AG10803 (cell line): ENCODE measurements around the gene GRAMD1B.

Source experiments
- DNase-seq: peaks from one replicate; pipeline ENCODE4 v3.0.0; 2010; ENCODE audit warnings: low read depth
- H3K4me3 ChIP-seq: 2 replicates; pipeline ENCODE4 v1.5.1; 2011; ENCODE audit warnings: mild to moderate bottlenecking, low read length, control low read depth
- CTCF ChIP-seq: conservative IDR thresholded peaks from 2 replicates; pipeline ENCODE4 v1.5.1; 2011; ENCODE audit warnings: mild to moderate bottlenecking, low read length, control low read depth, inconsistent platforms

GRAMD1B gene

GRCh38 chr11:123559523-123559955 is 129.5 kb downstream of the GRAMD1B start:
- peak; percentile 39 for DNase-seq
- TF ChIP-seq CTCF, result peak; percentile 52
- peak overlapping the region; percentile 61 for H3K4me3 ChIP-seq

GRCh38 chr11:123560006-123560405 is 129.9 kb downstream of the GRAMD1B start:
- DNase-seq, result peak; percentile 93
- no peak for TF ChIP-seq CTCF
- H3K4me3 ChIP-seq, result peak overlapping the region; percentile 61

GRCh38 chr11:123561431-123561800 is 131.3 kb downstream of the GRAMD1B start:
- no peak for DNase-seq
- no peak overlapping the region for H3K4me3 ChIP-seq
- TF ChIP-seq CTCF, result no peak

GRCh38 chr11:123562158-123562557 is 132.1 kb downstream of the GRAMD1B start:
- H3K4me3 ChIP-seq, result no peak overlapping the region
- DNase-seq, result no peak
- TF ChIP-seq CTCF, result no peak

GRCh38 chr11:123562829-123563228 is 132.8 kb downstream of the GRAMD1B start:
- no peak for DNase-seq
- TF ChIP-seq CTCF, result no peak
- no peak overlapping the region for H3K4me3 ChIP-seq

- no peak overlapping the region for H3K4me3 ChIP-seq
- no peak for TF ChIP-seq CTCF
- no peak for DNase-seq
Observed at GRCh38 chr11:123564221-123564620, 134.2 kb downstream of the GRAMD1B start.

GRCh38 chr11:123566852-123567251 is 136.8 kb downstream of the GRAMD1B start:
- no peak for DNase-seq
- H3K4me3 ChIP-seq, result no peak overlapping the region
- TF ChIP-seq CTCF, result no peak
